Hepatocyte (in vitro differentiated cells): Measurements from ENCODE around the gene PRCP.
A peak's percentile ranks its signal among the peaks of the same experiment; 100 is the strongest.

Experiments
- EZH2 ChIP-seq: fragments of 200-600 bp; sonication (generic); IDR thresholded peaks from 2 replicates; pipeline ENCODE4 v1.6.1; 2016; ENCODE audit warnings: antibody characterized with exemption, mild to moderate bottlenecking, borderline replicate concordance
- EZH2phosphoT487 ChIP-seq: fragments of 200-600 bp; sonication (generic); IDR thresholded peaks from one replicate; pipeline ENCODE4 v1.6.1; 2018; ENCODE audit warnings: antibody characterized with exemption, mild to moderate bottlenecking, low read depth, moderate library complexity; ENCODE audit not compliant: unreplicated experiment, severe bottlenecking
- TF ChIP-seq, protein P1 (sequence below): fragments of 200-600 bp; sonication (generic); IDR thresholded peaks from 2 replicates; pipeline ENCODE4 v1.5.1; 2016; ENCODE audit warnings: antibody characterized with exemption, mild to moderate bottlenecking; ENCODE audit not compliant: poor library complexity

DNA sequence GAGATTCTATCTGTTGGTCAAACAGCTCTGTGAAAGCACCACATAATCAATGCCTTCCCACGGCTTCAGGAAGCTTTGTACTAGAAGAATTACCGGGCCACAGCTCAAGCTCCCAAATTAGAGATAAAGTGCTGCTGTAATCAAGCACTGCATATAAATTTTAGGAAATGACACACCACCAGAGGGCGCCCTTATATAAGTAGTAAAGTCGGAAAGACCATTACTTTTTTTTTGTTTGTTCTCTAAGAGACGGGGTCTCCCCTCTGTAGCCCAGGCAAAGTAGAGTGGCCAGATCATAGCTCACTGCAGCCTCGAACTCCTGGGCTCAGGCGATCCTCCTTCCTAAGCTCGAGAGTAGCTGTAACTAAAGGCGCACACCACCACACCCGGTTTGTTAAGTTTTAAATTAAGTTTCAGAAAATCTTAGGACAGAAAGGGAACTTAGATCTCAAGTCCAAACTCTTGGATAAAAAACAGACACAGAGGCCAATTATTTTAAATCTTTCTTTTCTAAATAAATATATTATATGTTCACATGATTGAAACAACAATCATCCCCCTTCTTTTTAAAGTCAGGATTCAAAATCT lies 32.6 kb downstream of the PRCP start:
- TF ChIP-seq, protein P1, sequence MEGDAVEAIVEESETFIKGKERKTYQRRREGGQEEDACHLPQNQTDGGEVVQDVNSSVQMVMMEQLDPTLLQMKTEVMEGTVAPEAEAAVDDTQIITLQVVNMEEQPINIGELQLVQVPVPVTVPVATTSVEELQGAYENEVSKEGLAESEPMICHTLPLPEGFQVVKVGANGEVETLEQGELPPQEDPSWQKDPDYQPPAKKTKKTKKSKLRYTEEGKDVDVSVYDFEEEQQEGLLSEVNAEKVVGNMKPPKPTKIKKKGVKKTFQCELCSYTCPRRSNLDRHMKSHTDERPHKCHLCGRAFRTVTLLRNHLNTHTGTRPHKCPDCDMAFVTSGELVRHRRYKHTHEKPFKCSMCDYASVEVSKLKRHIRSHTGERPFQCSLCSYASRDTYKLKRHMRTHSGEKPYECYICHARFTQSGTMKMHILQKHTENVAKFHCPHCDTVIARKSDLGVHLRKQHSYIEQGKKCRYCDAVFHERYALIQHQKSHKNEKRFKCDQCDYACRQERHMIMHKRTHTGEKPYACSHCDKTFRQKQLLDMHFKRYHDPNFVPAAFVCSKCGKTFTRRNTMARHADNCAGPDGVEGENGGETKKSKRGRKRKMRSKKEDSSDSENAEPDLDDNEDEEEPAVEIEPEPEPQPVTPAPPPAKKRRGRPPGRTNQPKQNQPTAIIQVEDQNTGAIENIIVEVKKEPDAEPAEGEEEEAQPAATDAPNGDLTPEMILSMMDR: peak; percentile 77
- TF ChIP-seq EZH2 (no peak), EZH2phosphoT487 (no peak)
